ENCODE measurements around the gene TTL. TPM values are rescaled to one million over a fixed set of nuclear protein-coding genes. Genes with fewer than 3 reads are reported as not detected.
"Not testable (repeated sequence)": the region's sequence is repeated elsewhere in the genome, so short reads cannot be mapped to it uniquely, and the experiment has no call there.

Gene TTL
- total RNA-seq, 6 donors from 2014 or later: 11.5 to 45.4 (median 27.8) TPM

- peaks cover 0 to 51% (median 20%) of the 10 kb centered on the region in 4 donors for H3K36me3 ChIP-seq
- peaks cover 0 to 4% (median 0%) of the 10 kb centered on the region in 4 donors for H3K9me3 ChIP-seq
- TF ChIP-seq EP300 (IDR thresholded peaks at IDR 0.05): no peak
- no peak for TF ChIP-seq POLR2AphosphoS5 (IDR thresholded peaks at IDR 0.05)
- no peak for TF ChIP-seq POLR2A (IDR thresholded peaks at IDR 0.05)
- TF ChIP-seq CTCF (IDR thresholded peaks at IDR 0.05): no peak
- 96 to 100% methylated on average over 3 of the region's 3 CpGs for WGBS, 2 donors
- DNase-seq: no peak
- no peak overlapping the region for H3K27ac ChIP-seq
- no peaks in the 10 kb centered on the region for H3K4me1 ChIP-seq
- H3K27me3 ChIP-seq: no peaks in the 10 kb centered on the region
- H3K4me3 ChIP-seq: no peak overlapping the region
- no peak for ATAC-seq (ENCODE audit: low FRiP score in 2 of 2)
These were observed 34.8 kb downstream of the TTL start for GRCh38 chr2:112516801-112517200.

- WGBS, 2 donors: 83 to 88% methylated on average over 7 of the region's 7 CpGs
- no peak overlapping the region for H3K4me3 ChIP-seq
- H3K36me3 ChIP-seq: peaks cover 2 to 63% (median 30%) of the 10 kb centered on the region in 4 donors
- no peaks in the 10 kb centered on the region for H3K27me3 ChIP-seq
- no peak for DNase-seq
- H3K27ac ChIP-seq: no peak overlapping the region
- peaks cover 0 to 4% (median 0%) of the 10 kb centered on the region in 4 donors for H3K9me3 ChIP-seq
- ATAC-seq (ENCODE audit: low FRiP score in 2 of 2): no peak
- no peaks in the 10 kb centered on the region for H3K4me1 ChIP-seq
- no peak for TF ChIP-seq POLR2AphosphoS5 (IDR thresholded peaks at IDR 0.05)
- no peak for TF ChIP-seq CTCF (IDR thresholded peaks at IDR 0.05)
- no peak for TF ChIP-seq POLR2A (IDR thresholded peaks at IDR 0.05)
- no peak for TF ChIP-seq EP300 (IDR thresholded peaks at IDR 0.05)
These were observed 36.9 kb downstream of the TTL start for GRCh38 chr2:112518807-112519206.

GRCh38 chr2:112519506-112519905 lies 37.5 kb downstream of the TTL start:
- ATAC-seq (ENCODE audit: low FRiP score in 2 of 2) (no peak), DNase-seq (no peak)
- TF ChIP-seq POLR2A (IDR thresholded peaks at IDR 0.05) (no peak), EP300 (IDR thresholded peaks at IDR 0.05) (no peak), CTCF (IDR thresholded peaks at IDR 0.05) (no peak), POLR2AphosphoS5 (IDR thresholded peaks at IDR 0.05) (no peak)
- Histone ChIP-seq H3K27ac (no peak overlapping the region), H3K9me3 (peaks cover 0 to 2% (median 0%) of the 10 kb centered on the region in 4 donors), H3K27me3 (no peaks in the 10 kb centered on the region), H3K36me3 (peaks cover 2 to 57% (median 30%) of the 10 kb centered on the region in 4 donors), H3K4me1 (no peaks in the 10 kb centered on the region), H3K4me3 (no peak overlapping the region)
- WGBS, 2 donors: 78 to 81% methylated on average over 9 of the region's 9 CpGs

GRCh38 chr2:112520234-112520783 lies 38.4 kb downstream of the TTL start:
- H3K4me3 ChIP-seq: no peak overlapping the region
- no peaks in the 10 kb centered on the region for H3K9me3 ChIP-seq
- no peak for TF ChIP-seq POLR2A (IDR thresholded peaks at IDR 0.05)
- TF ChIP-seq EP300 (IDR thresholded peaks at IDR 0.05): no peak
- TF ChIP-seq CTCF (IDR thresholded peaks at IDR 0.05): no peak
- no peak for TF ChIP-seq POLR2AphosphoS5 (IDR thresholded peaks at IDR 0.05)
- no peak overlapping the region for H3K27ac ChIP-seq
- DNase-seq (no peak), ATAC-seq (ENCODE audit: low FRiP score in 2 of 2) (no peak)
- peaks cover 2 to 49% (median 29%) of the 10 kb centered on the region in 4 donors for H3K36me3 ChIP-seq
- H3K4me1 ChIP-seq: no peaks in the 10 kb centered on the region
- no peaks in the 10 kb centered on the region for H3K27me3 ChIP-seq
- 83% methylated on average over 7 of the region's 7 CpGs for WGBS, 2 donors

- Histone ChIP-seq H3K4me3 (no peak overlapping the region), H3K27me3 (no peaks in the 10 kb centered on the region), H3K4me1 (no peaks in the 10 kb centered on the region), H3K9me3 (no peaks in the 10 kb centered on the region), H3K36me3 (peaks cover 4 to 42% (median 25%) of the 10 kb centered on the region in 4 donors), H3K27ac (no peak overlapping the region)
- DNase-seq (no peak), ATAC-seq (ENCODE audit: low FRiP score in 2 of 2) (no peak)
- 81 to 86% methylated on average over 3 of the region's 3 CpGs for WGBS, 2 donors
- no peak for TF ChIP-seq CTCF (IDR thresholded peaks at IDR 0.05)
- TF ChIP-seq POLR2A (IDR thresholded peaks at IDR 0.05): no peak
- no peak for TF ChIP-seq POLR2AphosphoS5 (IDR thresholded peaks at IDR 0.05)
- TF ChIP-seq EP300 (IDR thresholded peaks at IDR 0.05): no peak
These were observed 41.4 kb downstream of the TTL start for GRCh38 chr2:112523291-112523777.

- not testable (repeated sequence) for H3K27ac ChIP-seq; H3K9me3 ChIP-seq; DNase-seq; ATAC-seq (ENCODE audit: low FRiP score in 2 of 2); H3K4me3 ChIP-seq; H3K27me3 ChIP-seq; H3K4me1 ChIP-seq
- WGBS, 2 donors: 98 to 100% methylated on average over 3 of the region's 3 CpGs
- peaks cover 7 to 48% (median 35%) of the 10 kb centered on the region in 4 donors for H3K36me3 ChIP-seq
These were observed 42.3 kb downstream of the TTL start for GRCh38 chr2:112524276-112524675.

Data from upper lobe of left lung (tissue), 6 donors.